ENCODE measurements around the gene IFNL4.

Gene IFNL4

DNA sequence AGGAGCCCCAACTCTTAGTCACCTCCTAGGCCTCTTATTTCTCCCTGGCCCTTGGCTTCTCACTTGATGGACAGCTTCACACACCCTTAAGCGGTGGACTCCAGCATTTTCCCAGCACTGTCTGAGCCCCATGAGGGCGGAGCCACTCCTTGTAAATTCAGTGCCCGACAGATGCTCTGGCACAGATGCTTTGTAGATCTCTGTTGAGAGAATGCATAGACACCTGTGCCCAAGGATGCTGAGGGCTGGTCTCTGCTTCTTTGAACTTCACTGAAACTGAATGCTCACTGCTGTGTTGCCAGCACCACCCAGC is 47.9 kb downstream of the IFNL4 start:
- H3K36me3 ChIP-seq (ENCODE audit: insufficient read depth, low read length), result no peaks in the 10 kb centered on the region
- H3K4me1 ChIP-seq (ENCODE audit: insufficient read depth, low read length), result no peaks in the 10 kb centered on the region; the same call in 1 of the 2 replicates
- no peak overlapping the region for H3K9ac ChIP-seq (ENCODE audit: low read depth, low read length)
- no peaks in the 10 kb centered on the region for H3K9me3 ChIP-seq (ENCODE audit: control insufficient read depth, insufficient read depth, low read length)

DNA sequence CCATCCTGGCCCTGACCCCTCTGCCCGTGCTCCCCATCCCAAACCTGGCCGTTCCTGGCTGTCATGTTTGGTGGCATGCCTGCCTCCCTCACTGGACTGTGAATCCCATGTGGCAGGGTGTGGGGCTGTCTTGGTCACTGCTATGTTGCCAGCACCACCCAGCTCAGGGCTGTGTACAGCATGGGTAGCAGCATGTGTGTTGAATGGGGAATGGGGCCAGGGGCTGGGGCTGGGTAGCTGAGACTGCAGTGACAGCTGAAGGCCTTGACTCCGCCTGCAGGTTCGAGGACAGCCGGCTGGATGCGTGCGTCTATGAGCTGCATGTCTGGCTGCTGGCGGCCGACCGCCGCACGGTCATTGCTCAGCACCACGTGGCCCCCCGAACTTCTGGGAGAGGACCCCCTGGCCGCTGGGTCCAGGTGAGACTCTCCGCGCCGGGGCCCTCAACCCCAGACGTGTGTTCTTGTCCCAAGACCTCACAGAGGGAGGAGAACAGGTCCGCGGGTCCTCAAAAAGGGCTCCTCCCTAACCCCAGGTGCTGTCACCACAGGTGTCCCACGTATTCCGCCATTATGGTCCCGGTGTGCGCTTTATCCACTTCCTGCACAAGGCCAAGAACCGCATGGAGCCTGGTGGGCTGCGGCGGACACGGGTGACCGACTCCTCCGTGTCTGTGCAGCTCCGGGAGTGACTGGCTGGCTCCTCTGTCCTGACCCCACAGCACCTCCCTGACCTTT is 48.4 kb downstream of the IFNL4 start:
- H3K36me3 ChIP-seq (ENCODE audit: insufficient read depth, low read length), result no peaks in the 10 kb centered on the region
- no peak overlapping the region for H3K9ac ChIP-seq (ENCODE audit: low read depth, low read length)
- no peaks in the 10 kb centered on the region for H3K9me3 ChIP-seq (ENCODE audit: control insufficient read depth, insufficient read depth, low read length)
- peaks cover 2% of the 10 kb centered on the region; the same call in 1 of the 2 replicates for H3K4me1 ChIP-seq (ENCODE audit: insufficient read depth, low read length)

GRCh38 chr19:39199025-39199424 is 49.6 kb downstream of the IFNL4 start:
- peaks cover 3% of the 10 kb centered on the region; the same call in 1 of the 2 replicates for H3K4me1 ChIP-seq (ENCODE audit: insufficient read depth, low read length)
- H3K36me3 ChIP-seq (ENCODE audit: insufficient read depth, low read length), result no peaks in the 10 kb centered on the region
- H3K9me3 ChIP-seq (ENCODE audit: control insufficient read depth, insufficient read depth, low read length), result no peaks in the 10 kb centered on the region
- no peak overlapping the region for H3K9ac ChIP-seq (ENCODE audit: low read depth, low read length)

DNA sequence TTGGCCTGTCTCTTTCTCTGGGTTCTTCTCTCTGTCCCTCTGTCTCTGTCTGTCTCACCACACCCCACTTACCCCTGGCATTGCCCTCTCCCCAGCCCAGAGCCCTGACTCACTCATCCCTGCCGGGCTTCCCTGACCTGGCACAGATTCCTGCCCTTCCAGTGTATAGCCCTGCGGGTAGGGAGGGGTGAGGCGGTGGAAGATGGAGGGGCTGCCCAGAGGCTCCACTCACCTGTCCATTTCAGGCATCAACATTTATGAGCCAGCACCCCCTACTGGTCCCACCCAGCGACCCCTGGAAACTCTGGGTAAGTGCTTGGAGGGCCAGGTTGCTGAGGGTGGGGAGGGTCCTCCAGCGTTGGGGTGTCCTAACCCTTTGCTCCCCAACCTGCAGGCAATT is 50.8 kb downstream of the IFNL4 start:
- no peaks in the 10 kb centered on the region for H3K9me3 ChIP-seq (ENCODE audit: control insufficient read depth, insufficient read depth, low read length)
- peaks cover 3% of the 10 kb centered on the region; the same call in 1 of the 2 replicates for H3K4me1 ChIP-seq (ENCODE audit: insufficient read depth, low read length)
- no peak overlapping the region for H3K9ac ChIP-seq (ENCODE audit: low read depth, low read length)
- H3K36me3 ChIP-seq (ENCODE audit: insufficient read depth, low read length), result no peaks in the 10 kb centered on the region

DNA sequence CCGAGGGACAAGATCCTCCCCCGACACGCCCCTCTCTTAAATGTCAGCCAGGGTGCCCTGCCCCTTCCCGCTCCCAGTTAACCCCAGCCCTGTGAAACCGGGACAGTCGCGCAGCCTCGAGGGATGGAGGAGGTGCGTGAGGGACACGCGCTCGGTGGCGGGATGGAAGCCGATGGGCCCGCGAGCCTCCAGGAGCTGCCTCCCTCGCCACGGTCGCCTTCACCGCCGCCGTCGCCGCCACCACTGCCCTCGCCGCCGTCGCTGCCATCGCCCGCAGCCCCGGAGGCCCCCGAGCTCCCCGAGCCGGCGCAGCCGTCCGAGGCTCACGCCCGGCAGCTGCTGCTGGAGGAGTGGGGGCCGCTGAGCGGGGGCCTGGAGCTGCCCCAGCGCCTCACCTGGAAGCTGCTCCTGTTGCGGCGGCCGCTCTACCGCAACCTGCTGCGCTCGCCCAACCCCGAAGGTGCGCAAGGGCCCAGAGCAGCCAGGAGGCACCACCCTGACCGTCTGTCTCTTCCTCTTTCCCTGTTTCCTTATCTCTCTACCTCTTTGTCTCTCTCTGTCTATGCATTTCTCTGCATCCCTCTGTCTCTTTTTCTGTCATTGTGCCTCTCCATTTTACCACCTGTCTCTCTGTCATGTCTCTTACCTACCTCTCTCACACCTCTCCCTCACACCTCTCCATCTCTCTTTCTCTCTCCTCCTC is 51.6 kb downstream of the IFNL4 start, which contains the start of gene NCCRP1:
NCCRP1 (plus strand) TSS at position 105 of the 703 bp plus-strand sequence; CDS start at position 124, 19 bp downstream.
- Histone ChIP-seq H3K9ac (ENCODE audit: low read depth, low read length) (peak within 1 kb of the TSS; percentile 24; the same call in 1 of the 2 replicates), H3K9me3 (ENCODE audit: control insufficient read depth, insufficient read depth, low read length) (no peaks in the 10 kb centered on the region), H3K4me1 (ENCODE audit: insufficient read depth, low read length) (peaks cover 3% of the 10 kb centered on the region; the same call in 1 of the 2 replicates), H3K36me3 (ENCODE audit: insufficient read depth, low read length) (no peaks in the 10 kb centered on the region)

DNA sequence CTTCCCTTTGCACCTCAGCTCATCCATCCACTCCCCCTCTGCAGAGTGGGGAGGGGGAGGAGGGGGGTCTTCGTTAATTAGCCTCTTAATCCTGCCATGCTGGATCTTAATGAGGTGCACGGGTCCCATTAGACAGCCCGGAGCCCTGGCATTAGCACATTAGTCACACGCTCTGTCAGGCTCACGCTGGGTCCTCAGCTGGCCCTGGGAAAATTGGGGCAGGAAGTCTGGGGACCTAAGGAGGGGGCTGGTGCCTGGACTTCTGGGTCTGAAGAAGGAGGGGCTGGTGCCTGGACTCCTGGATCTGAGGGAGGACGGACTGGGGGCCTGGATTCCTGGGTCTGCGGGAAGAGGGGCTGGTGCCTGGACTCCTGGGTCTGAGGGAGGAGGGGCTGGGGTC is 52.3 kb downstream of the IFNL4 start:
- Histone ChIP-seq H3K9me3 (ENCODE audit: control insufficient read depth, insufficient read depth, low read length) (no peaks in the 10 kb centered on the region), H3K4me1 (ENCODE audit: insufficient read depth, low read length) (peaks cover 3% of the 10 kb centered on the region; the same call in 1 of the 2 replicates), H3K9ac (ENCODE audit: low read depth, low read length) (no peak overlapping the region; the same call in 1 of the 2 replicates), H3K36me3 (ENCODE audit: insufficient read depth, low read length) (no peaks in the 10 kb centered on the region)
